Hepatocyte (in vitro differentiated cells): ENCODE measurements around the gene TNFSF12.

Experiments used
- EZH2 ChIP-seq: fragments of 200-600 bp; sonication (generic); IDR thresholded peaks from 2 replicates; pipeline ENCODE4 v1.6.1; 2016; ENCODE audit warnings: antibody characterized with exemption, mild to moderate bottlenecking, borderline replicate concordance
- EZH2phosphoT487 ChIP-seq: fragments of 200-600 bp; sonication (generic); IDR thresholded peaks from one replicate; pipeline ENCODE4 v1.6.1; 2018; ENCODE audit warnings: antibody characterized with exemption, mild to moderate bottlenecking, low read depth, moderate library complexity; ENCODE audit not compliant: unreplicated experiment, severe bottlenecking
- TF ChIP-seq, protein P1 (sequence below): fragments of 200-600 bp; sonication (generic); IDR thresholded peaks from 2 replicates; pipeline ENCODE4 v1.5.1; 2016; ENCODE audit warnings: antibody characterized with exemption, mild to moderate bottlenecking; ENCODE audit not compliant: poor library complexity

DNA sequence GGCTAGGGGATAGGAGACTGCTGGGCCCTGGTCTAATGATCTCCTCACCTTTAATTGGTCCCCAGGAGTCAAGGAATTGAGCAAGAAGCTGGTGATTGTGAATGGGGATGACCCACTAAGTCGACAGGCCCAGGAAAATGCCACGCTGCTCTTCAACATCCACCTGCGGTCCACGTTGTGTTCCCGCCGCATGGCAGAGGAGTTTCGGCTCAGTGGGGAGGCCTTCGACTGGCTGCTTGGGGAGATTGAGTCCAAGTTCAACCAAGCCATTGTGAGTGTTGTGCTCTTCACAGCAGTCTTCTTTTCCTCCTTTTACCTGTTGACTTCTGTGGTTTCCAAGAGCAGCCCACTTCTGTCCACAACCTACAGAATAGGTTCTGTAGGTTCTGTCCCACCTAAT lies 45.3 kb upstream of the TNFSF12 start:
- TF ChIP-seq EZH2 (no peak), EZH2phosphoT487 (no peak)
- TF ChIP-seq, protein P1, sequence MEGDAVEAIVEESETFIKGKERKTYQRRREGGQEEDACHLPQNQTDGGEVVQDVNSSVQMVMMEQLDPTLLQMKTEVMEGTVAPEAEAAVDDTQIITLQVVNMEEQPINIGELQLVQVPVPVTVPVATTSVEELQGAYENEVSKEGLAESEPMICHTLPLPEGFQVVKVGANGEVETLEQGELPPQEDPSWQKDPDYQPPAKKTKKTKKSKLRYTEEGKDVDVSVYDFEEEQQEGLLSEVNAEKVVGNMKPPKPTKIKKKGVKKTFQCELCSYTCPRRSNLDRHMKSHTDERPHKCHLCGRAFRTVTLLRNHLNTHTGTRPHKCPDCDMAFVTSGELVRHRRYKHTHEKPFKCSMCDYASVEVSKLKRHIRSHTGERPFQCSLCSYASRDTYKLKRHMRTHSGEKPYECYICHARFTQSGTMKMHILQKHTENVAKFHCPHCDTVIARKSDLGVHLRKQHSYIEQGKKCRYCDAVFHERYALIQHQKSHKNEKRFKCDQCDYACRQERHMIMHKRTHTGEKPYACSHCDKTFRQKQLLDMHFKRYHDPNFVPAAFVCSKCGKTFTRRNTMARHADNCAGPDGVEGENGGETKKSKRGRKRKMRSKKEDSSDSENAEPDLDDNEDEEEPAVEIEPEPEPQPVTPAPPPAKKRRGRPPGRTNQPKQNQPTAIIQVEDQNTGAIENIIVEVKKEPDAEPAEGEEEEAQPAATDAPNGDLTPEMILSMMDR: no peak
